ENCODE measurements around the gene PTGES3. TPM values are rescaled to one million over a fixed set of nuclear protein-coding genes. Genes with fewer than 3 reads are reported as not detected.

The PTGES3 gene
- total and polyA plus RNA-seq, 9 donors, result 109 to 328 (median 215) TPM

DNA sequence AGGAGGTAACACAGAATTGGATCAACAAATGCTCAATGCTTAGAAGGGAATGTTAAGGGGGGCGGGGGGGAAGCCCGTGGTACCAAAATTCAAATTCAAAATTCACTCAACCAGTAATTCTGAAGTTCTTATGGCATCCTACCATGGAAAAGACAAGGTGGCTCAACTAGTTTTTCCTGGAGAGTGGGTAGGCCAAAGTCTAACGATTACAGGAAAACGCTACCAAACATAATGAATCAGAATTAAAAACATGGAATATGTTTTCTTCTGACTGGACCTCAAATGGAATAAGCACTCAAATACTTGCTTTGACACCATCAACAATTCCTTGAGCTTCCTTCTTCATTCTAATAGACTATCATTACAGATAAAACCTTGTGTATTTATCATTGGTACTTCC is 34.7 kb upstream of the PTGES3 start:
- Histone ChIP-seq H3K27me3 (no peaks in the 10 kb centered on the region), H3K27ac (no peak overlapping the region), H3K36me3 (no peaks in the 10 kb centered on the region), H3K4me1 (ENCODE audit: insufficient read depth) (peaks cover 20% of the 10 kb centered on the region), H3K9me3 (no peaks in the 10 kb centered on the region), H3K4me3 (no peak overlapping the region)
- DNase-seq, result no peak
- 24 to 60% (median 39%) methylated on average over 4 of the region's 4 CpGs for WGBS, 3 donors
- intact Hi-C loops (cut with DNase I), result loop anchor here in 1 of 4 donors (5.0 kb wide), 1 partner anchor 36 kb away; the partner anchor contains the start of gene PTGES3
- no peak for TF ChIP-seq CTCF (IDR thresholded peaks at IDR 0.05)
- TF ChIP-seq EP300 (IDR thresholded peaks at IDR 0.05), result no peak
- no peak for TF ChIP-seq POLR2A (IDR thresholded peaks at IDR 0.05)

- Histone ChIP-seq H3K27ac (no peak overlapping the region), H3K9me3 (no peaks in the 10 kb centered on the region), H3K4me1 (ENCODE audit: insufficient read depth) (peaks cover 20% of the 10 kb centered on the region), H3K4me3 (no peak overlapping the region), H3K27me3 (no peaks in the 10 kb centered on the region), H3K36me3 (no peaks in the 10 kb centered on the region)
- DNase-seq, result no peak
- intact Hi-C loops (cut with DNase I), result loop anchor here in 1 of 4 donors (5.0 kb wide), 1 partner anchor 34 kb away; the partner anchor contains the start of gene PTGES3
- 10 to 24% (median 14%) methylated on average over 2 of the region's 2 CpGs for WGBS, 3 donors
- TF ChIP-seq CTCF (IDR thresholded peaks at IDR 0.05) (no peak), EP300 (IDR thresholded peaks at IDR 0.05) (no peak), POLR2A (IDR thresholded peaks at IDR 0.05) (no peak)
Measured at GRCh38 chr12:56721721-56722120, 33.6 kb upstream of the PTGES3 start.

GRCh38 chr12:56721216-56721615 is 33.1 kb upstream of the PTGES3 start:
- no peak overlapping the region for H3K4me3 ChIP-seq
- H3K27me3 ChIP-seq, result no peaks in the 10 kb centered on the region
- 46 to 72% (median 49%) methylated on average over 2 of the region's 2 CpGs for WGBS, 3 donors
- H3K9me3 ChIP-seq, result no peaks in the 10 kb centered on the region
- no peaks in the 10 kb centered on the region for H3K36me3 ChIP-seq
- H3K27ac ChIP-seq, result no peak overlapping the region
- intact Hi-C loops (cut with DNase I), result loop anchor here in 1 of 4 donors (5.0 kb wide), 1 partner anchor 34 kb away; the partner anchor contains the start of gene PTGES3
- TF ChIP-seq EP300 (IDR thresholded peaks at IDR 0.05), result no peak
- no peak for TF ChIP-seq CTCF (IDR thresholded peaks at IDR 0.05)
- no peak for TF ChIP-seq POLR2A (IDR thresholded peaks at IDR 0.05)
- peak in 1 of 5 donors; percentile 8 for DNase-seq
- H3K4me1 ChIP-seq (ENCODE audit: insufficient read depth), result peaks cover 20% of the 10 kb centered on the region

DNA sequence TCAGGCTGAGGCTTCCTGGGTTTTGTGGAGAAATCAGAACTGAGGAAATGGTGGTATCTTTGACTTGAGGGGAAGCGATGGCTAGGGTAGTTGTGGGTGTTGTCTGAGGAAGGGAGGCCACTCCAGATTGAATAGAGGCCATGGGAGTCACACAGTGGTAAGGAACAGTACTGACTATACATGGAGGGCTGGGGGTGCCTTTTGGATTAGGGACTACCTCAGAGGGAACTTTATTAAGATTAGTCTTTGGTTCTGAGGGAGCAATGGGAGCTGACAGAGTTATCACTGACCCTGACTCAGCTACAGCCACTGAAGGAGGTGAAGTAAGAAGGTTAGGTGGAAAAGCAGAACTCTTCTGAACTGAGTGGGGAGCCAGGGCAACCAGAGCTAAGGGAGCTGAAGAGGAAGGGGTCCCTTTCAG is 32.7 kb upstream of the PTGES3 start:
- WGBS, 3 donors, result 42 to 90% (median 88%) methylated on average over 1 of the region's 1 CpG
- TF ChIP-seq POLR2A (IDR thresholded peaks at IDR 0.05) (no peak), EP300 (IDR thresholded peaks at IDR 0.05) (no peak)
- no peaks in the 10 kb centered on the region for H3K36me3 ChIP-seq
- no peak overlapping the region for H3K27ac ChIP-seq
- no peaks in the 10 kb centered on the region for H3K27me3 ChIP-seq
- peaks cover 20% of the 10 kb centered on the region for H3K4me1 ChIP-seq (ENCODE audit: insufficient read depth)
- peak in 1 of 5 donors; percentile 7 for DNase-seq
- H3K9me3 ChIP-seq, result no peaks in the 10 kb centered on the region
- H3K4me3 ChIP-seq, result no peak overlapping the region
- intact Hi-C loops (cut with DNase I), result loop anchor here in 1 of 4 donors (5.0 kb wide), 1 partner anchor 33 kb away; the partner anchor contains the start of gene PTGES3

GRCh38 chr12:56719056-56719455 is 31.0 kb upstream of the PTGES3 start:
- Histone ChIP-seq H3K27ac (peak overlapping the region in 1 of 2 donors; percentile 1), H3K4me1 (ENCODE audit: insufficient read depth) (peaks cover 20% of the 10 kb centered on the region), H3K36me3 (no peaks in the 10 kb centered on the region), H3K27me3 (no peaks in the 10 kb centered on the region), H3K4me3 (no peak overlapping the region), H3K9me3 (no peaks in the 10 kb centered on the region)
- TF ChIP-seq CTCF (IDR thresholded peaks at IDR 0.05) (no peak), POLR2A (IDR thresholded peaks at IDR 0.05) (no peak), EP300 (IDR thresholded peaks at IDR 0.05) (no peak)
- DNase-seq, result peak in 1 of 5 donors; percentile 1
- intact Hi-C loops (cut with DNase I), result loop anchor here in 1 of 4 donors (2.0 kb wide), 1 partner anchor 22 kb away; no protein-coding TSS in a partner anchor
